ENCODE results near the gene PAGE2B.
"Not testable (repeated sequence)": the region's sequence is repeated elsewhere in the genome, so short reads cannot be mapped to it uniquely, and the experiment has no call there.

Gene PAGE2B

GRCh38 chrX:55111578-55112254, 36.9 kb downstream of the PAGE2B start:
- no peak for DNase-seq

GRCh38 chrX:55116589-55116988, 41.8 kb downstream of the PAGE2B start:
- not testable (repeated sequence) for DNase-seq

- no peak for DNase-seq
These were observed 43.7 kb downstream of the PAGE2B start for GRCh38 chrX:55118574-55118973.

- no peak for DNase-seq
These were observed 44.4 kb downstream of the PAGE2B start for GRCh38 chrX:55119271-55119670.

- no peak for DNase-seq
These were observed 44.9 kb downstream of the PAGE2B start for GRCh38 chrX:55119712-55120111.

- no peak for DNase-seq
These were observed 46.0 kb downstream of the PAGE2B start for GRCh38 chrX:55120761-55121358.

GRCh38 chrX:55123900-55124299, 49.1 kb downstream of the PAGE2B start:
- no peak for DNase-seq

GRCh38 chrX:55127692-55128091, 52.9 kb downstream of the PAGE2B start:
- no peak for DNase-seq

All from CD4-positive, alpha-beta T cell treated with Interleukin-17A for 4 hours (primary cell).